ENCODE measurements around the gene ST7.

ST7 gene

GRCh38 chr7:117092785-117093184 is 139.5 kb downstream of the ST7 start:
- H3K4me3 ChIP-seq (ENCODE audit: low read depth, low read length): no peak overlapping the region
- TF ChIP-seq CTCF (IDR thresholded peaks at IDR 0.05; ENCODE audit: low read depth, low read length): no peak

GRCh38 chr7:117094457-117094856 is 141.2 kb downstream of the ST7 start:
- no peak for TF ChIP-seq CTCF (IDR thresholded peaks at IDR 0.05; ENCODE audit: low read depth, low read length)

GRCh38 chr7:117095055-117095454 is 141.8 kb downstream of the ST7 start:
- no peak for TF ChIP-seq CTCF (IDR thresholded peaks at IDR 0.05; ENCODE audit: low read depth, low read length)
- no peak overlapping the region for H3K4me3 ChIP-seq (ENCODE audit: low read depth, low read length)

More at GRCh38 chr7:117094457-117094856, 141.2 kb downstream of the ST7 start:
- no peak overlapping the region for H3K4me3 ChIP-seq (ENCODE audit: low read depth, low read length)

GRCh38 chr7:117096330-117096729 is 143.0 kb downstream of the ST7 start:
- no peak overlapping the region for H3K4me3 ChIP-seq (ENCODE audit: low read depth, low read length)
- no peak for TF ChIP-seq CTCF (IDR thresholded peaks at IDR 0.05; ENCODE audit: low read depth, low read length)

GRCh38 chr7:117096942-117097341 is 143.6 kb downstream of the ST7 start:
- no peak overlapping the region for H3K4me3 ChIP-seq (ENCODE audit: low read depth, low read length)
- TF ChIP-seq CTCF (IDR thresholded peaks at IDR 0.05; ENCODE audit: low read depth, low read length): no peak

GRCh38 chr7:117097860-117098259 is 144.6 kb downstream of the ST7 start:
- no peak overlapping the region for H3K4me3 ChIP-seq (ENCODE audit: low read depth, low read length)
- TF ChIP-seq CTCF (IDR thresholded peaks at IDR 0.05; ENCODE audit: low read depth, low read length): no peak

- no peak for TF ChIP-seq CTCF (IDR thresholded peaks at IDR 0.05; ENCODE audit: low read depth, low read length)
- no peak overlapping the region for H3K4me3 ChIP-seq (ENCODE audit: low read depth, low read length)
These were observed 145.2 kb downstream of the ST7 start for GRCh38 chr7:117098457-117098856.
